ENCODE data around the gene SLC4A1AP.

DNA sequence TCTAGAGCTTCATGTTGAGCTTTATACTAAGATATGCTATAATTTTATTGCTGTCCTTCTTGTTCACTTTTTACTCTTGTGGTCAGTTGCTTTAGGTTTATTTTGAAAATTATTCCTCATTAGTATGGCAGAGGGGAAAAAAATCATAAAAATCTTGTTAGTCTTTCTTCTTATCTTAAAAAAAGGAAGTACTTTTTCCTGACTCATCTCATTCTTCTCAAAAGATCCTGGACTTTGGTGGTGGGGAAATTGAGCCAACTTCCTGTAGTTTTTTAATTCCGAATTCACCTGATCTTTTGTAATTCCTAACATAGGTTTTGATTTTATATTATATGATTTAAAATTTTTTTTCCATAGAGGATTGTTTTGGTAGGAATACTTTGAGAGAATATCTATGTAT lies 3.8 kb downstream of the SLC4A1AP start:
- TF ChIP-seq EZH2 (IDR thresholded peaks at IDR 0.05; ENCODE audit: borderline replicate concordance, insufficient read depth, low read depth, low read length, poor library complexity, severe bottlenecking): no peak
- TF ChIP-seq, protein P1, sequence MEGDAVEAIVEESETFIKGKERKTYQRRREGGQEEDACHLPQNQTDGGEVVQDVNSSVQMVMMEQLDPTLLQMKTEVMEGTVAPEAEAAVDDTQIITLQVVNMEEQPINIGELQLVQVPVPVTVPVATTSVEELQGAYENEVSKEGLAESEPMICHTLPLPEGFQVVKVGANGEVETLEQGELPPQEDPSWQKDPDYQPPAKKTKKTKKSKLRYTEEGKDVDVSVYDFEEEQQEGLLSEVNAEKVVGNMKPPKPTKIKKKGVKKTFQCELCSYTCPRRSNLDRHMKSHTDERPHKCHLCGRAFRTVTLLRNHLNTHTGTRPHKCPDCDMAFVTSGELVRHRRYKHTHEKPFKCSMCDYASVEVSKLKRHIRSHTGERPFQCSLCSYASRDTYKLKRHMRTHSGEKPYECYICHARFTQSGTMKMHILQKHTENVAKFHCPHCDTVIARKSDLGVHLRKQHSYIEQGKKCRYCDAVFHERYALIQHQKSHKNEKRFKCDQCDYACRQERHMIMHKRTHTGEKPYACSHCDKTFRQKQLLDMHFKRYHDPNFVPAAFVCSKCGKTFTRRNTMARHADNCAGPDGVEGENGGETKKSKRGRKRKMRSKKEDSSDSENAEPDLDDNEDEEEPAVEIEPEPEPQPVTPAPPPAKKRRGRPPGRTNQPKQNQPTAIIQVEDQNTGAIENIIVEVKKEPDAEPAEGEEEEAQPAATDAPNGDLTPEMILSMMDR (IDR thresholded peaks at IDR 0.05): no peak
